Stimulated activated naive B cell treated with anti-CD40 and anti-IgM and Interleukin-4, amounts not matched to agents 10 μg/mL and 1 μg/mL and 100 μg/mL, for 72 hours (primary cell): ENCODE results near the gene ZNF613.
"Not testable (repeated sequence)": the region's sequence is repeated elsewhere in the genome, so short reads cannot be mapped to it uniquely, and the experiment has no call there.

Experiments
- ATAC-seq, 2 donors: fragments of 150-1000 bp; cut with Tn5 transposase; replicated peaks; 2 replicates each; pipeline ENCODE4 v1.10.0; 2021; ENCODE audit warnings: moderate library complexity in 1 of 2
- DNase-seq: peaks from one replicate; pipeline ENCODE4 v3.0.0; 2021
- H3K27ac Mint-ChIP-seq: one replicate; pipeline ENCODE4 v1.8.0; 2022; ENCODE audit warnings: mild to moderate bottlenecking, mixed read lengths
- H3K27me3 Mint-ChIP-seq, 2 donors: one replicate each; pipeline ENCODE4 v1.8.0; 2022; ENCODE audit warnings: mixed read lengths in 2 of 2
- H3K36me3 Mint-ChIP-seq, 2 donors: one replicate each; pipeline ENCODE4 v1.8.0; 2022; ENCODE audit warnings: mixed read lengths in 2 of 2, mild to moderate bottlenecking in 1 of 2
- H3K4me1 Mint-ChIP-seq, 2 donors: one replicate each; pipeline ENCODE4 v1.8.0; 2022; ENCODE audit warnings: mixed read lengths in 2 of 2, mild to moderate bottlenecking in 1 of 2
- H3K4me3 Mint-ChIP-seq, 2 donors: one replicate each; pipeline ENCODE4 v1.8.0; 2022; ENCODE audit warnings: mild to moderate bottlenecking in 2 of 2, mixed read lengths in 2 of 2, moderate library complexity in 1 of 2
- H3K9me3 Mint-ChIP-seq, 2 donors: one replicate each; pipeline ENCODE4 v1.8.0; 2022; ENCODE audit warnings: mixed read lengths in 2 of 2, mild to moderate bottlenecking in 1 of 2

The ZNF613 gene

DNA sequence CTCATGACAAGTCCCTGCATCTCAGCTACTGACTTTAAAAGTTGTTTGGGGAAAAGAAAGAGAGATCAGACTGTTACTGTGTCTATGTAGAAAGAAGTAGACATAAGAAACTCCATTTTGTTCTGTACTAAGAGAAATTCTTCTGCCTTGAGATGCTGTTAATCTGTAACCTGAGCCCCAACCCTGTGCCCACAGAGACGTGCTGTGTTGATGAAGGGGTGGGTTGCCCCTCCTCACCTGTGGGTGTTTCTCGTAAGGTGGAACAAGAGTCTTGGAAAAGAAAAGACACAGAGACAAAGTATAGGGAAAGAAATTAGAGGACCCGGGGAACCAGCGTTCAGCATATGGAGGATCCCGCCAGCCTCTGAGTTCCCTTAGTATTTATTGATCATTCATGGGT, 19.3 kb upstream of the ZNF613 start:
- not testable (repeated sequence) for ATAC-seq, H3K4me3 Mint-ChIP-seq, DNase-seq, H3K27ac Mint-ChIP-seq
- Mint-ChIP-seq H3K36me3 (peaks cover 26 to 46% of the 10 kb centered on the region in 2 donors), H3K4me1 (peaks cover 6 to 20% of the 10 kb centered on the region in 2 donors), H3K27me3 (peaks cover 26 to 35% of the 10 kb centered on the region in 2 donors), H3K9me3 (peaks cover 29 to 38% of the 10 kb centered on the region in 2 donors)

DNA sequence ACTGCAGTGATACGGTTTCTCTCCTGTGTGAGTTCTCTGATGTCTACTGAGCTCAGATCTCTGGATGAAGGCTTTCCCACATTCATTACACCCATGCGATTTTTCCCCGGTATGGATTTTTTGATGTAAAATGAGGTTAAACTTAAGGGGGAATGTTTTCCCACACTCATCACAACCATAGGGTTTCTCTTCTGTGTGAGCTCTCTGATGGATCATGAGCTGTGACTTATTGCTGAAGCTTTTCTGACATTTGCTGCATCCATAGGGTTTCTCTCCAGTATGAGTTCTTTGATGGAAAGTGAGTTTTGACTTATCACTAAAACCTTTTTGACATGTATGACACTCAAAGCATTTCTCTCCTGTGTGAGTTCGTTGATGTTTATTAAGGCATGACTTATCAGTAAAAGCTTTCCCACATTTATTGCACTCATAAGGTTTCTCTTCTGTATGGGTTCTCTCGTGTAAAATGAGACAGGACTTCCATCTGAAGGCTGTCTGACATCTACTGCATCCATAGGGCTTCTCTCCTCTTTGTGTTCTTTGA, 11.9 kb upstream of the ZNF613 start:
- H3K9me3 Mint-ChIP-seq = peaks cover 37% of the 10 kb centered on the region in 2 donors

DNA sequence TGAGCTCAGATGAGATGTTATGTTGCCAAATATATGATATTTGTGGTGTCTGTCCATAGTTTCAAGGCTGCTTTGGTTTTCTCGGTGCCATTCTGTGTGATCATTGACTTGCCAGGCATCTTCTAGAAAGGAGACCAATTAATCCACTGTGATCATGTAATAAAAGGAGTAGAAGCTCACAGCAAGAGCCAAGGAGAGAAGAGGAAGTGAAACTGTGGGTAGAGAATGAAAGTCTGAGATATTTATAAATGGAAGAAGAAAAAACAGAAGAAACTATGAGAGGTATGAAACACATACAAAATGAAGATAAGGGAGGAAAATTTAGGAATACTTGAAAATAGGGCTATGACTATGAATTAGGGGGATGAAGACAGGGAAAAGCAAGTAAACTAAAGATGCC, 11.1 kb upstream of the ZNF613 start:
- ATAC-seq = no peak
- Mint-ChIP-seq H3K27ac (no peak overlapping the region), H3K4me1 (peaks cover 4 to 6% of the 10 kb centered on the region in 2 donors), H3K27me3 (no peaks in the 10 kb centered on the region), H3K36me3 (peaks cover 9 to 33% of the 10 kb centered on the region in 2 donors), H3K9me3 (peaks cover 36 to 37% of the 10 kb centered on the region in 2 donors), H3K4me3 (no peak overlapping the region)
- no peak for DNase-seq

More for the DNA sequence above, 11.9 kb upstream of the ZNF613 start:
- Mint-ChIP-seq H3K4me1 (peaks cover 4 to 6% of the 10 kb centered on the region in 2 donors), H3K27ac (no peak overlapping the region), H3K36me3 (peaks cover 9 to 34% of the 10 kb centered on the region in 2 donors), H3K4me3 (no peak overlapping the region), H3K27me3 (no peaks in the 10 kb centered on the region)
- DNase-seq (no peak), ATAC-seq (no peak)

DNA sequence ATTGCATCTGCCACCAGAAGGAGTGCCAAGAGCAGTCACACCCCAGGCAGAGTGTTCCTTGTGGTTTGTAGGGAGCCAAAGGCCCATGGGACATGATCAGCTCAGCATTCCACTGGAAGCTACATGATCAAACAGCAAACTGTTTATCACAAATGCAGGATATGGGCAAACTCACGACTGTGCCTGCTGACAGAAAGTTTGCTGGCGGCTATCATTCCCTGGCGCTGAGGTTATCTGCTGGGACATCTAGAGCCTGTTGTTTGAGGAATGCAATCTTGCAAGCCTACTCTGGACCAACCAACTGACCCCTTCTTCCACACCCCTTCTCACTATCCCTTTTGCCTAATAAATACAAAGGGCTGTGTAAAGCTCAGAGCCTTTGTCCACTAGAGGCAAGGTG, 7.7 kb upstream of the ZNF613 start:
- Mint-ChIP-seq H3K27ac (no peak overlapping the region), H3K4me3 (no peak overlapping the region), H3K9me3 (peaks cover 35 to 44% of the 10 kb centered on the region in 2 donors), H3K36me3 (peaks cover 2 to 40% of the 10 kb centered on the region in 2 donors), H3K4me1 (peaks cover 4 to 6% of the 10 kb centered on the region in 2 donors), H3K27me3 (no peaks in the 10 kb centered on the region)
- no peak for ATAC-seq
- DNase-seq = no peak

DNA sequence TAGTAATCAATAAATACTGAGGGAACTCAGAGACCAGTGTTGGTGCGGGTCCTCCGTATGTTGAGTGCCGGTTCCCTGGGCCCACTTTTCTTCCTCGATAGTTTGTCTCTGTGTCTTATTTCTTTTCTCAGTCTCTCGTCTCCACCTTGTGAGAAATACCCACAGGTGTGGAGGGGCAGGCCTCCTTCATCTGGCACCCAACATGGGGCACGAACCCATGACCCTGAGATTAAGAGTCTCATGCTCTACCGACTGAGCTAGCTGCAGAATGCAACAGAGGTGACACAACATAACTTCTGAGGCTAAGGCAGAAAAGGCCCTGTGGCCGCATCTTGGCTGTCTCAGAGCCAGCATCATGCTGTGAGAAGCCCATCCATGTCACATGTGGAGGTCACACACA, 5.3 kb upstream of the ZNF613 start:
- ATAC-seq = no peak
- peaks cover 12 to 39% of the 10 kb centered on the region in 2 donors for H3K36me3 Mint-ChIP-seq
- no peak overlapping the region for H3K27ac Mint-ChIP-seq
- H3K4me1 Mint-ChIP-seq = peaks cover 6% of the 10 kb centered on the region in 2 donors
- no peaks in the 10 kb centered on the region for H3K27me3 Mint-ChIP-seq
- peaks cover 30 to 42% of the 10 kb centered on the region in 2 donors for H3K9me3 Mint-ChIP-seq
- no peak for DNase-seq
- no peak overlapping the region for H3K4me3 Mint-ChIP-seq

DNA sequence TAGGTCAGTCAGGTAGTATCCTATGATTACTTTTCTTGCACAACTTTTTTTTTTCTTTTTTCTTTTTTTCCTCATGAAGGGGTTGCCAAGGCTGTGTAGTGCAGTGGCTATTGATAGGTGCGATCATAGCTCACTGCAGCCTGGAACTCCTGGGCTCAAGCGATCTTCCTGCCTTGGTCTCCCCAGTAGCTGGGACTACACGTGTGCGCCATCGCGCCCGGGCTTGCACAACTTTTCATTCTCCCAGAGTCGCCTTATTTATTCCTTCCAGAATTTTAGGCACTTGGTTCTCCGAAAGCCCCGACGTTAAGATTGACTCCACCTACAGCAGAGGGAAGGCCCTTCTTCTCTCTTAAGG, 867 bp upstream of the ZNF613 start:
- no peaks in the 10 kb centered on the region for H3K27me3 Mint-ChIP-seq
- H3K9me3 Mint-ChIP-seq = peaks cover 28 to 40% of the 10 kb centered on the region in 2 donors
- H3K36me3 Mint-ChIP-seq = peaks cover 34 to 58% of the 10 kb centered on the region in 2 donors
- peak overlapping the region; percentile 99 for H3K27ac Mint-ChIP-seq
- DNase-seq (no peak), ATAC-seq (peak in 1 of 2 donors; percentile 12)
- H3K4me3 Mint-ChIP-seq = peak overlapping the region; percentile 94 to 100
- H3K4me1 Mint-ChIP-seq = peaks cover 14 to 21% of the 10 kb centered on the region in 2 donors

DNA sequence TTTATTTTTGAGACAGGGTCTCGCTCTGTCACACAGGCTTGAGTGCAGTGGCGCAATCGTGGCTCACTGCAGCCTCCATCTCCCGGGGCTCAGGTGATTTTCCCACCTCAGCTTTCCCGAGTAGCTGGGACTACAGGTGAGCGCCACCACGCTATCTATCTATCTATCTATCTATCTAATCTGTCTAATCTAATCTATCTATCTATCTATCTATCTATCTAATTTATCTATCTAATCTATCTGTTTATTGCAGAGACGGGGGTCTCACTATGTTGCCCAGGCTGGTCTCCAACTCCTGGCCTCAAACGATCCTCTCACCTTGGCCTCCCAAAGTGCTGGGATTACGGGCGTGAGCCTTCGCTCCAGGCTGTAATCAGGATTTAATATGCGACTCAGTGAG, 587 bp downstream of the ZNF613 start:
- no peaks in the 10 kb centered on the region for H3K27me3 Mint-ChIP-seq
- DNase-seq (no peak), ATAC-seq (no peak)
- peaks cover 42 to 60% of the 10 kb centered on the region in 2 donors for H3K36me3 Mint-ChIP-seq
- peak overlapping the region; percentile 94 to 100 for H3K4me3 Mint-ChIP-seq
- peaks cover 14 to 21% of the 10 kb centered on the region in 2 donors for H3K4me1 Mint-ChIP-seq
- H3K27ac Mint-ChIP-seq = peak overlapping the region; percentile 99
- peaks cover 24 to 37% of the 10 kb centered on the region in 2 donors for H3K9me3 Mint-ChIP-seq

DNA sequence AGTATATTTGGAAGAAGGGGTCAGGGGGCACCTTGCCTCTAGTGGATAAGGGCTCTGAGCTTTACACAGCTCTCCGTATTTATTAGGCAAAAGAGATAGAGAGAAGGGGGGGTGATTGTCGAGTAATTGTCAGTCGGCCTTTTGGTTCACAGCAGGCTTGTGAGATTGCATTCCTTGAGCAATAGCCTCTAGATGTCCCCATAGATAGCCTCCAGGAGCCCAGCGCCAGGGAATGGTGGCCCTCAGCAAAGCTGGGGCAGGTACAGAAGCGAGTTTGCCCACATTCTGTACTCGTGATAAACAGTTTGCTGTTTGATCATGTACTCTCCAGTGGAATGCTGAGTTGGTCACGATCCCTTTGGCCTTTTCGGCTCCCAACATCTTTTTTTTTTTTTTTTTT, 4.6 kb downstream of the ZNF613 start:
- H3K27me3 Mint-ChIP-seq = no peaks in the 10 kb centered on the region

DNA sequence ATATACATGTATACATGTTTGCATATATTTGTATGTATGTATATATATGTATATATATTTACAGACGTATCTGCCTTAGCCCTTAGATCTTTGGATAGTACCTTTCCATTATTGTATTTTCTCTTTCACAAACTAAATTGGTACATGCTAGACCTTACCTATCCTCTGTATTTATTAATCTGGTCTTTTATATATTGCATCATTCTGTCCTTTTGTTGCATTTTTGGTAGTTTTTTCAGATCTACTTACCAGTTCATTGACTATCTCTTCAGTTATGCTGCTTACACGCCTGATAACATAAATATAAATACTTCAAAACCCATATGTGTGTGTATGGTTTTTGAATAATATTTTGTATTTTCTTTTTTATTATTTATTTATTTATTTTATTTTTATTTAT, 11.7 kb downstream of the ZNF613 start:
- no peaks in the 10 kb centered on the region for H3K4me1 Mint-ChIP-seq
- no peak for ATAC-seq
- no peak overlapping the region for H3K4me3 Mint-ChIP-seq
- H3K27me3 Mint-ChIP-seq = no peaks in the 10 kb centered on the region
- peaks cover 94 to 97% of the 10 kb centered on the region in 2 donors for H3K36me3 Mint-ChIP-seq
- H3K27ac Mint-ChIP-seq = no peak overlapping the region
- DNase-seq = no peak
- peaks cover 44 to 46% of the 10 kb centered on the region in 2 donors for H3K9me3 Mint-ChIP-seq

More for the DNA sequence above, 4.6 kb downstream of the ZNF613 start:
- no peak overlapping the region for H3K4me3 Mint-ChIP-seq
- H3K36me3 Mint-ChIP-seq = peaks cover 69 to 83% of the 10 kb centered on the region in 2 donors
- peaks cover 22 to 30% of the 10 kb centered on the region in 2 donors for H3K9me3 Mint-ChIP-seq
- DNase-seq (no peak), ATAC-seq (no peak)
- no peak overlapping the region for H3K27ac Mint-ChIP-seq
- H3K4me1 Mint-ChIP-seq = peaks cover 8 to 15% of the 10 kb centered on the region in 2 donors

DNA sequence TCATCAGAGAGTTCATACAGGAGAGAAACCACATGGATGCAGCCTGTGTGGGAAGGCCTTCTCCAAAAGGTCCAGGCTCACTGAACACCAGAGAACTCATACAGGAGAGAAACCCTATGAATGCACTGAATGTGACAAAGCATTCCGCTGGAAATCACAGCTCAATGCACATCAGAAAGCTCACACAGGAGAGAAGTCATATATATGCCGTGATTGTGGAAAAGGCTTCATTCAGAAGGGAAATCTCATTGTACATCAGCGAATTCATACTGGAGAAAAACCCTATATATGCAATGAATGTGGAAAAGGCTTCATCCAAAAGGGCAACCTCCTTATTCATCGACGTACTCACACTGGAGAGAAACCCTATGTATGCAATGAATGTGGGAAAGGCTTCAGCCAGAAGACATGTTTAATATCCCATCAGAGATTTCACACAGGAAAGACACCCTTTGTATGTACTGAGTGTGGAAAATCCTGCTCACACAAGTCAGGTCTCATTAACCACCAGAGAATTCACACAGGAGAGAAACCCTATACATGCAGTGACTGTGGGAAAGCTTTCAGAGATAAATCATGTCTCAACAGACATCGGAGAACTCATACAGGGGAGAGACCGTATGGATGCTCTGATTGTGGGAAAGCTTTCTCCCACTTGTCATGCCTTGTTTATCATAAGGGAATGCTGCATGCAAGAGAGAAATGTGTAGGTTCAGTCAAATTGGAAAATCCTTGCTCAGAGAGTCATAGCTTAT, 17.7 kb downstream of the ZNF613 start:
- no peak overlapping the region for H3K4me3 Mint-ChIP-seq
- DNase-seq = no peak
- H3K36me3 Mint-ChIP-seq = peaks cover 73 to 78% of the 10 kb centered on the region in 2 donors
- no peak for ATAC-seq
- no peaks in the 10 kb centered on the region for H3K4me1 Mint-ChIP-seq
- H3K9me3 Mint-ChIP-seq = peaks cover 57 to 61% of the 10 kb centered on the region in 2 donors
- no peaks in the 10 kb centered on the region for H3K27me3 Mint-ChIP-seq
- peak overlapping the region; percentile 31 for H3K27ac Mint-ChIP-seq

DNA sequence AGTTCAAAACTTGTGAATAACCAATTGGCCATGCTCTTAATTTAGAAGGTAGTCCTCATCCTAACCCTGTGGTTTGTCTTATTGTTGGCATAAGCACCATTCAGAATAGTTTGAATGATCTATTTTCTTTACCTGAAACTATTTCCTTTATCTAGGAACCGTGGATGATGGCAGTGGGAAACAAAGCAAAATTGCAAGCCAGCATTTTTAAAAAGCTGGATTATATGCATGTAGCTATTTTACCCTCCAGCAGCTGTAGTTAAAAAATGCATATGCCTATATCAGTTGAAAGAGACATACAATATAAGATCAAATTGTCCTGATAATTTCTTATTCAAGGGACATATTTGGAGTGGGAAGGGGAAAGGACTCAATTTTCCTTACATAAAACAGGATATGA, 19.3 kb downstream of the ZNF613 start:
- DNase-seq (no peak), ATAC-seq (no peak)
- H3K36me3 Mint-ChIP-seq = peaks cover 61 to 66% of the 10 kb centered on the region in 2 donors
- H3K27me3 Mint-ChIP-seq = no peaks in the 10 kb centered on the region
- H3K9me3 Mint-ChIP-seq = peaks cover 52 to 61% of the 10 kb centered on the region in 2 donors
- no peak overlapping the region for H3K4me3 Mint-ChIP-seq
- no peak overlapping the region for H3K27ac Mint-ChIP-seq
- H3K4me1 Mint-ChIP-seq = no peaks in the 10 kb centered on the region

DNA sequence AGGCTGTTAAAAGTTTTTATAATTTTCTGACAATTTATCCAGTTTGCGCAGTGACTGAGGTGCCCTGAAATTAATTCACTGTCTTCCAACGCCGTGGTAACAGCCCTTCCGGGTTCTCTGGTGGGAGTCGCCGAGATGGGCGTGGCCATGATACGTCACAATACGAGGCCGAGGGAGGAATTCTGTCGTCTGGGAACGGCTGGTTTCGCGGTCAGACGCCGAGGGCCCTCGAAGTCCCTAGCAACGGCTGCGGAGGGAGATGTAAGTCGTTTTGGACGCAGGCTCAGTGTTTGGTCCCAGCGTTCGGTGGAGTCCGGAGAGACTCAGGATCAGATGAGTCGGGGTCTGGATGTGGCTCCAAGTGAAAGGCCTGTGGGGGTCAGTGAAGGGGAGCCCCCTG, 21.7 kb downstream of the ZNF613 start:
- Mint-ChIP-seq H3K27me3 (no peaks in the 10 kb centered on the region), H3K4me1 (no peaks in the 10 kb centered on the region), H3K4me3 (peak overlapping the region; percentile 15 to 41), H3K27ac (no peak overlapping the region), H3K9me3 (peaks cover 47 to 50% of the 10 kb centered on the region in 2 donors), H3K36me3 (peaks cover 44 to 51% of the 10 kb centered on the region in 2 donors)
- DNase-seq (no peak), ATAC-seq (no peak)

DNA sequence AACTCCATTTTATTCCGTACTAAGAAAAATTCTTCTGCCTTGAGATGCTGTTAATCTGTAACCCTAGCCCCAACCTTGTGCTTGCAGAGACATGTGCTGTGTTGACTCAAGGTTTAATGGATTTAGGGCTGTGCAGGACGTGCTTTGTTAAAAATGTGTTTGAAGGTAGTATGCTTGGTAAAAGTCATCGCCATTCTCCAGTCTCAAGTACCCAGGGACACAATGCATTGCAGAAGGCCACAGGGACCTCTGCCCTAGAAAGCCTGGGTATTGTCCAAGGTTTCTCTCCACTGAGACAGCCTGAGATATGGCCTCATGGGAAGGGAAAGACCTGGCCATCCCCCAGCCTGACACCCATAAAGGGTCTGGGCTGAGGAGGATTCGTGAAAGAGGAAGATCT, 30.6 kb downstream of the ZNF613 start:
- H3K9me3 Mint-ChIP-seq = peaks cover 35% of the 10 kb centered on the region in 2 donors

DNA sequence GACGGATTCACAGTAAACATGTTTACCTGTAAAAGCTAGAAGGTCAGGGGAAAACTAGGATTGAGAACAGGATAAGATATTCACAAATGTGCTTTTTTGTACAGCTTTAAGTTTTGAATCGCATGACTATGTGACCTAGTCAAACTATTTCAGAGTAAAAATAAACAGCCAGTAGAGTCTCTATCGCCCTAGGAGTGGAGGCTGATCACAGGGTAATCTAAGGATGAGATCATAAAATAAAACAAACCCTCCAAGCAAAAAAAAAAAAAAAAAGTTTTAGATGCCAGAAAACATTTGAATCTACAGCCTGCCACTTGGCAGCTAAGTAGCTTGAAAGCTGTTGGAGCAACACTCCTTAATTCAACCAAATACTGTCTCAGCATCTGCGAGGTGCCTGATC, 32.5 kb downstream of the ZNF613 start:
- Mint-ChIP-seq H3K9me3 (peaks cover 43 to 45% of the 10 kb centered on the region in 2 donors), H3K4me1 (no peaks in the 10 kb centered on the region), H3K4me3 (no peak overlapping the region), H3K27me3 (no peaks in the 10 kb centered on the region), H3K27ac (no peak overlapping the region), H3K36me3 (peaks cover 58 to 76% of the 10 kb centered on the region in 2 donors)
- no peak for ATAC-seq
- no peak for DNase-seq

More for the DNA sequence above, 30.6 kb downstream of the ZNF613 start:
- not testable (repeated sequence) for ATAC-seq, H3K4me1 Mint-ChIP-seq, H3K27ac Mint-ChIP-seq, DNase-seq, H3K4me3 Mint-ChIP-seq, H3K27me3 Mint-ChIP-seq
- H3K36me3 Mint-ChIP-seq = peaks cover 41 to 62% of the 10 kb centered on the region in 2 donors
